H1 (cell line): Measurements from ENCODE around the gene LRP8.

ENCODE experiments used
- CBX5 ChIP-seq: fragments of 300-800, 300-1000 bp; sonication (generic); IDR thresholded peaks from 2 replicates; pipeline ENCODE4 v1.7.1; 2016; ENCODE audit warnings: antibody characterized with exemption, low read length, low read depth
- CEBPB ChIP-seq: IDR thresholded peaks from 2 replicates; pipeline ENCODE4 v1.6.1; 2012; ENCODE audit warnings: low read depth, low read length
- EP300 ChIP-seq, 2 experiments: IDR thresholded peaks; 1 replicate in 1 of 2; 2 replicates in 1 of 2; pipeline ENCODE4 v1.6.1; 2011 to 2012; ENCODE audit warnings: low read depth in 2 of 2, low read length in 2 of 2, mild to moderate bottlenecking in 2 of 2, borderline replicate concordance in 1 of 2, inconsistent platforms in 1 of 2, moderate library complexity in 1 of 2
- MAFK ChIP-seq: IDR thresholded peaks from 2 replicates; pipeline ENCODE4 v1.6.1; 2012; ENCODE audit warnings: low read depth, mild to moderate bottlenecking, improper control_type of control experiment, low read length
- RAD21 ChIP-seq, 2 experiments: IDR thresholded peaks in 1 of 2; conservative IDR thresholded peaks in 1 of 2; 2 replicates each; pipeline ENCODE4 v1.6.1; 2011; ENCODE audit warnings: low read depth in 2 of 2, low read length in 2 of 2, improper control_type of control experiment in 1 of 2, inconsistent platforms in 1 of 2, mild to moderate bottlenecking in 1 of 2, moderate library complexity in 1 of 2
- SP2 ChIP-seq: IDR thresholded peaks from 2 replicates; pipeline ENCODE4 v1.6.1; 2012; ENCODE audit warnings: mild to moderate bottlenecking, low read length, inconsistent platforms
- TAF7 ChIP-seq: optimal IDR thresholded peaks from 2 replicates; pipeline ENCODE3; 2011; ENCODE audit warnings: low read depth, mild to moderate bottlenecking, inconsistent platforms, low read length, moderate library complexity, borderline replicate concordance
- TF ChIP-seq, protein P1 (sequence below), 3 experiments: IDR thresholded peaks; 1 replicate in 2 of 3; 2 replicates in 1 of 3; pipeline versions ENCODE4 v1.5.1 to v1.6.1; 2011; ENCODE audit warnings: low read length in 3 of 3, mild to moderate bottlenecking in 3 of 3, inconsistent platforms in 2 of 3, low read depth in 1 of 3, moderate library complexity in 1 of 3; ENCODE audit not compliant: insufficient read depth in 1 of 3; ENCODE audit errors: control extremely low read depth in 1 of 3

DNA sequence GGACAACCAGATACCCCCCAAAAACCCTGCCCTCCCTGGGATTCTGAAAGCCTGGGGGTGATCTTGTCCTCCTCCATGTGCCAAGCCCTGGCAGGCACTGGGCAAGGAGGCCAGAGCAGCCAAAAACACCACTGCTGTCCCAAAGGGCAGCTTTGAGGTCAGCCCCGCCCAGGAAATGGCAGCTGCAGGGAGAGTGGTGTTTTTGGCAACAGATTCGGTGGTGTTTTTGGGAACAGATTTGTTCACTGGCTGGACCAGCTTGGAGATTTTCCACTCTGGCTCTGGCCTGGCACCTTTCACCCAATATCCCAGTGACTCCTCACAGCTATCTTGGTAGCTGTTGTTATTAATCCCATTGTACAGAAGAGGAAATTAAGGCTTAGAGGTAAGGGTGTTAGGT is 34.7 kb downstream of the LRP8 start:
- TF ChIP-seq CBX5 (no peak), RAD21 (IDR thresholded peaks at IDR 0.05 in 1 of 2, conservative IDR thresholded peaks at IDR 0.05 in 1 of 2; ENCODE audit: low read depth in 2 of 2, low read length in 2 of 2) (no peak), EP300 (IDR thresholded peaks at IDR 0.05; ENCODE audit: borderline replicate concordance in 1 of 2, low read depth in 2 of 2, low read length in 2 of 2) (no peak), MAFK (no peak), TAF7 (no peak), CEBPB (no peak), SP2 (no peak)
- TF ChIP-seq, protein P1, sequence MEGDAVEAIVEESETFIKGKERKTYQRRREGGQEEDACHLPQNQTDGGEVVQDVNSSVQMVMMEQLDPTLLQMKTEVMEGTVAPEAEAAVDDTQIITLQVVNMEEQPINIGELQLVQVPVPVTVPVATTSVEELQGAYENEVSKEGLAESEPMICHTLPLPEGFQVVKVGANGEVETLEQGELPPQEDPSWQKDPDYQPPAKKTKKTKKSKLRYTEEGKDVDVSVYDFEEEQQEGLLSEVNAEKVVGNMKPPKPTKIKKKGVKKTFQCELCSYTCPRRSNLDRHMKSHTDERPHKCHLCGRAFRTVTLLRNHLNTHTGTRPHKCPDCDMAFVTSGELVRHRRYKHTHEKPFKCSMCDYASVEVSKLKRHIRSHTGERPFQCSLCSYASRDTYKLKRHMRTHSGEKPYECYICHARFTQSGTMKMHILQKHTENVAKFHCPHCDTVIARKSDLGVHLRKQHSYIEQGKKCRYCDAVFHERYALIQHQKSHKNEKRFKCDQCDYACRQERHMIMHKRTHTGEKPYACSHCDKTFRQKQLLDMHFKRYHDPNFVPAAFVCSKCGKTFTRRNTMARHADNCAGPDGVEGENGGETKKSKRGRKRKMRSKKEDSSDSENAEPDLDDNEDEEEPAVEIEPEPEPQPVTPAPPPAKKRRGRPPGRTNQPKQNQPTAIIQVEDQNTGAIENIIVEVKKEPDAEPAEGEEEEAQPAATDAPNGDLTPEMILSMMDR (IDR thresholded peaks at IDR 0.05; ENCODE audit: control extremely low read depth in 1 of 3, insufficient read depth in 1 of 3, low read depth in 1 of 3, low read length in 3 of 3) = no peak
